GM21723 (cell line): Measurements from ENCODE around the gene SEPTIN5.

ENCODE experiments used
- ATAC-seq: cut with Tn5 transposase; IDR thresholded peaks from one replicate; pipeline ENCODE4 v1.9.1; 2021; ENCODE audit warnings: mild to moderate bottlenecking, moderate library complexity; ENCODE audit not compliant: unreplicated experiment

The SEPTIN5 gene

GRCh38 chr22:19769393-19769715, 55.1 kb downstream of the SEPTIN5 start:
- ATAC-seq: no peak

GRCh38 chr22:19770349-19771220, 56.3 kb downstream of the SEPTIN5 start:
- ATAC-seq: no peak

DNA sequence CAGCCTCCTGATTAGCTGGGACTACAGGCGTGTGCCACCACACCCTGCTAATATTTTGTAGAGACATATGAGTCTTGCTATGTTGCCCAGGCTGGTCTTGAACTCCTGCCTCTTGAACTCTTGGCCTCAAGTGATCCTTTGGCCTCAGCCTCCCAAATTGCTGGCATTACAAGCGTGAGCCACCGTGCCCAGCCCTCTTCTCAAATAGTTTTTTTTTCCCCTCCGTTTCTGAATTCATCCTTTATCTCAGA, 58.0 kb downstream of the SEPTIN5 start:
- ATAC-seq: no peak
